Neural progenitor cell (in vitro differentiated cells): Measurements from ENCODE around the gene DUSP3. TPM values are rescaled to one million over a fixed set of nuclear protein-coding genes. Genes with fewer than 3 reads are reported as not detected.

Experiments used
- DNase-seq: peaks from one replicate; pipeline ENCODE4 v3.0.0-alpha.2; 2016; ENCODE audit warnings: low spot score
- H2AFZ ChIP-seq: fragments of 200-600 bp; sonication (generic); replicated peaks from 2 replicates; pipeline ENCODE4 v1.6.1; 2016; ENCODE audit warnings: antibody characterized with exemption
- H3F3A ChIP-seq: fragments of 200-600 bp; sonication (generic); 2 replicates; pipeline ENCODE4 v1.6.1; 2016; ENCODE audit warnings: antibody characterized with exemption, low read depth
- H3K27ac ChIP-seq: fragments of 200-600 bp; sonication (generic); 2 replicates; pipeline ENCODE4 v1.5.1; 2016; ENCODE audit warnings: mild to moderate bottlenecking
- H3K27me3 ChIP-seq: fragments of 200-600 bp; sonication (generic); 2 replicates; pipeline ENCODE4 v1.6.1; 2016; ENCODE audit warnings: mild to moderate bottlenecking, moderate library complexity
- H3K36me3 ChIP-seq: fragments of 200-600 bp; sonication (generic); 2 replicates; pipeline ENCODE4 v1.5.1; 2016
- H3K4me1 ChIP-seq: fragments of 200-600 bp; sonication (generic); 2 replicates; pipeline ENCODE4 v1.6.1; 2016; ENCODE audit warnings: mixed run types
- H3K4me2 ChIP-seq: fragments of 200-600 bp; sonication (generic); 2 replicates; pipeline ENCODE4 v1.6.1; 2016
- H3K4me3 ChIP-seq: fragments of 200-600 bp; sonication (generic); 2 replicates; pipeline ENCODE4 v1.5.1; 2016
- H3K79me2 ChIP-seq: fragments of 200-600 bp; sonication (generic); 2 replicates; pipeline ENCODE4 v1.6.1; 2016; ENCODE audit warnings: low read depth
- H3K9ac ChIP-seq: fragments of 200-600 bp; sonication (generic); 2 replicates; pipeline ENCODE4 v1.6.1; 2016
- H3K9me3 ChIP-seq: fragments of 200-600 bp; sonication (generic); 2 replicates; pipeline ENCODE4 v1.5.1; 2016; ENCODE audit warnings: low read depth
- H4K20me1 ChIP-seq: fragments of 200-600 bp; sonication (generic); 2 replicates; pipeline ENCODE4 v1.6.1; 2016; ENCODE audit warnings: low read depth
- H3K27ac Mint-ChIP-seq: 3 replicates; pipeline ENCODE4 v1.8.0; 2021; ENCODE audit warnings: mixed read lengths
- H3K27me3 Mint-ChIP-seq: 2 replicates; pipeline ENCODE4 v1.8.0; 2022; ENCODE audit warnings: low read depth, mild to moderate bottlenecking, inconsistent platforms, moderate library complexity, mixed read lengths; ENCODE audit not compliant: insufficient read depth
- H3K36me3 Mint-ChIP-seq: 3 replicates; pipeline ENCODE4 v1.8.0; 2021; ENCODE audit warnings: mixed read lengths
- H3K4me1 Mint-ChIP-seq: 3 replicates; pipeline ENCODE4 v1.8.0; 2021; ENCODE audit warnings: mixed read lengths
- H3K4me3 Mint-ChIP-seq: 3 replicates; pipeline ENCODE4 v1.8.0; 2021; ENCODE audit warnings: mild to moderate bottlenecking, moderate library complexity, mixed read lengths
- H3K9me3 Mint-ChIP-seq: 3 replicates; pipeline ENCODE4 v1.8.0; 2020; ENCODE audit warnings: mixed read lengths
- EZH2 ChIP-seq: fragments of 200-600 bp; sonication (generic); IDR thresholded peaks from 2 replicates; pipeline ENCODE4 v1.6.1; 2017; ENCODE audit warnings: antibody characterized with exemption, mild to moderate bottlenecking, moderate library complexity
- EZH2phosphoT487 ChIP-seq: fragments of 200-600 bp; sonication (generic); IDR thresholded peaks from 2 replicates; pipeline ENCODE4 v1.6.1; 2017; ENCODE audit warnings: antibody characterized with exemption
- total RNA-seq: library from RNA; depleted of rRNA; stranded (reverse); fragments of >200 nt; gene quantifications from 2 replicates; pipeline ENCODE4 v1.2.3, GENCODE V29; 2015; ENCODE audit warnings: low replicate concordance
- TF ChIP-seq, protein P1 (sequence below): fragments of 200-600 bp; sonication (generic); IDR thresholded peaks from 2 replicates; pipeline ENCODE4 v1.5.1; 2017; ENCODE audit warnings: antibody characterized with exemption, mild to moderate bottlenecking

DUSP3 gene
- total RNA-seq, 1 donor from 2014 or later: 20.8 TPM

GRCh38 chr17:43813386-43813785 lies 34.6 kb upstream of the DUSP3 start:
- H3K4me2 ChIP-seq: no peak overlapping the region
- H3K9ac ChIP-seq: no peak overlapping the region
- H3K9me3 ChIP-seq: no peaks in the 10 kb centered on the region
- peaks cover 2% of the 10 kb centered on the region for H3K27me3 Mint-ChIP-seq
- H3K4me3 Mint-ChIP-seq: no peak overlapping the region
- no peaks in the 10 kb centered on the region for H4K20me1 ChIP-seq
- H3K27ac Mint-ChIP-seq: no peak overlapping the region
- no peaks in the 10 kb centered on the region for H3K4me1 ChIP-seq
- H3K36me3 ChIP-seq: no peaks in the 10 kb centered on the region
- no peaks in the 10 kb centered on the region for H3K9me3 Mint-ChIP-seq
- H3K4me3 ChIP-seq: no peak overlapping the region
- no peak overlapping the region for H3K27ac ChIP-seq
- peaks cover 11% of the 10 kb centered on the region for H3K4me1 Mint-ChIP-seq
- H3K27me3 ChIP-seq: no peaks in the 10 kb centered on the region
- H3F3A ChIP-seq: no peaks in the 10 kb centered on the region
- H2AFZ ChIP-seq: no peak overlapping the region
- no peaks in the 10 kb centered on the region for H3K36me3 Mint-ChIP-seq
- TF ChIP-seq, protein P1, sequence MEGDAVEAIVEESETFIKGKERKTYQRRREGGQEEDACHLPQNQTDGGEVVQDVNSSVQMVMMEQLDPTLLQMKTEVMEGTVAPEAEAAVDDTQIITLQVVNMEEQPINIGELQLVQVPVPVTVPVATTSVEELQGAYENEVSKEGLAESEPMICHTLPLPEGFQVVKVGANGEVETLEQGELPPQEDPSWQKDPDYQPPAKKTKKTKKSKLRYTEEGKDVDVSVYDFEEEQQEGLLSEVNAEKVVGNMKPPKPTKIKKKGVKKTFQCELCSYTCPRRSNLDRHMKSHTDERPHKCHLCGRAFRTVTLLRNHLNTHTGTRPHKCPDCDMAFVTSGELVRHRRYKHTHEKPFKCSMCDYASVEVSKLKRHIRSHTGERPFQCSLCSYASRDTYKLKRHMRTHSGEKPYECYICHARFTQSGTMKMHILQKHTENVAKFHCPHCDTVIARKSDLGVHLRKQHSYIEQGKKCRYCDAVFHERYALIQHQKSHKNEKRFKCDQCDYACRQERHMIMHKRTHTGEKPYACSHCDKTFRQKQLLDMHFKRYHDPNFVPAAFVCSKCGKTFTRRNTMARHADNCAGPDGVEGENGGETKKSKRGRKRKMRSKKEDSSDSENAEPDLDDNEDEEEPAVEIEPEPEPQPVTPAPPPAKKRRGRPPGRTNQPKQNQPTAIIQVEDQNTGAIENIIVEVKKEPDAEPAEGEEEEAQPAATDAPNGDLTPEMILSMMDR: no peak
- TF ChIP-seq EZH2phosphoT487 (no peak), EZH2 (no peak)
- no peak for DNase-seq
- no peaks in the 10 kb centered on the region for H3K79me2 ChIP-seq

GRCh38 chr17:43812396-43813265 lies 33.9 kb upstream of the DUSP3 start:
- no peak overlapping the region for H2AFZ ChIP-seq
- no peak for DNase-seq
- H3F3A ChIP-seq: no peaks in the 10 kb centered on the region
- no peak overlapping the region for H3K27ac Mint-ChIP-seq
- no peaks in the 10 kb centered on the region for H4K20me1 ChIP-seq
- TF ChIP-seq EZH2 (no peak), EZH2phosphoT487 (no peak)
- TF ChIP-seq, protein P1: no peak
- H3K4me2 ChIP-seq: no peak overlapping the region
- H3K36me3 Mint-ChIP-seq: no peaks in the 10 kb centered on the region
- no peak overlapping the region for H3K4me3 ChIP-seq
- no peaks in the 10 kb centered on the region for H3K27me3 ChIP-seq
- H3K27me3 Mint-ChIP-seq: peaks cover 2% of the 10 kb centered on the region
- H3K9me3 ChIP-seq: no peaks in the 10 kb centered on the region
- no peaks in the 10 kb centered on the region for H3K36me3 ChIP-seq
- H3K9me3 Mint-ChIP-seq: no peaks in the 10 kb centered on the region
- H3K27ac ChIP-seq: no peak overlapping the region
- no peaks in the 10 kb centered on the region for H3K79me2 ChIP-seq
- H3K4me3 Mint-ChIP-seq: no peak overlapping the region
- H3K9ac ChIP-seq: no peak overlapping the region
- no peaks in the 10 kb centered on the region for H3K4me1 ChIP-seq
- H3K4me1 Mint-ChIP-seq: peaks cover 11% of the 10 kb centered on the region

DNA sequence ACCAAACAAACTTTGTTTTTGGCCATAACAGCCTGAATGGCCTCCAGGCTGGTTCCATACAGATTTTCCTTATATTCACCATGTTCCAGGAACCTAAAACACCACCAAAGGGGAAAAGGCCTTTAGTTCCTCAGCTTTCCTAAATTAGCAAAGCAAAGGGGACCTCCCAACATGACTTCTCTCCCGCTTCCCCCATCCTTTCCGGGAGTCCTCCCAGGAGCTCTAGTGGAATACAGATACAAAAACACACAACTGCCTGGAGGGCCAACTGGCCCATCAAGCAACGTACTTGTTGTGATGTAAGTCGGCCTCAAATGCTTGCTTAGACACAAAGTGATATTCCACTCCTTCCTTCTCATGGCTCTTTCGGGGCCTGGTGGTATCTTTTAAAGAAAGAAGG lies 32.0 kb upstream of the DUSP3 start:
- Histone ChIP-seq H3K79me2 (no peaks in the 10 kb centered on the region), H3K9ac (no peak overlapping the region), H3K9me3 (no peaks in the 10 kb centered on the region), H4K20me1 (no peaks in the 10 kb centered on the region), H3K27ac (no peak overlapping the region), H3K27me3 (no peaks in the 10 kb centered on the region), H3K36me3 (no peaks in the 10 kb centered on the region), H3K4me2 (no peak overlapping the region), H2AFZ (no peak overlapping the region), H3F3A (no peaks in the 10 kb centered on the region), H3K4me1 (no peaks in the 10 kb centered on the region), H3K4me3 (no peak overlapping the region)
- Mint-ChIP-seq H3K36me3 (no peaks in the 10 kb centered on the region), H3K4me1 (peaks cover 11% of the 10 kb centered on the region), H3K27ac (no peak overlapping the region), H3K9me3 (no peaks in the 10 kb centered on the region), H3K4me3 (no peak overlapping the region), H3K27me3 (peaks cover 2% of the 10 kb centered on the region)
- no peak for DNase-seq
- TF ChIP-seq EZH2 (no peak), EZH2phosphoT487 (no peak)
- TF ChIP-seq, protein P1: no peak
